ENCODE results near the gene DPH7.

GRCh38 chr9:137509198-137509597 lies 69.5 kb downstream of the DPH7 start:
- TF ChIP-seq CTCF (IDR thresholded peaks at IDR 0.05; ENCODE audit: borderline replicate concordance, extremely low read depth, low read length, poor library complexity, severe bottlenecking) (no peak), EZH2 (IDR thresholded peaks at IDR 0.05; ENCODE audit: borderline replicate concordance, low read depth, low read length, severe bottlenecking) (no peak)

Measured in DND-41 (cell line).